Gastrocnemius medialis (tissue), 4 donors: ENCODE data around the gene PAPPA2.
"Not testable (repeated sequence)": the region's sequence is repeated elsewhere in the genome, so short reads cannot be mapped to it uniquely, and the experiment has no call there.

Experiments used
- CTCF ChIP-seq, 5 experiments: fragments of 450-650 bp in 3 of 5; fragments of 200-600 bp in 2 of 5; sonication (generic) in 2 of 5; IDR thresholded peaks in 4 of 5; conservative IDR thresholded peaks in 1 of 5; 1 replicate in 4 of 5; 2 replicates in 1 of 5; pipeline ENCODE4 v1.5.1; 2016 to 2019; ENCODE audit warnings: antibody characterized with exemption in 5 of 5, mild to moderate bottlenecking in 3 of 5, moderate library complexity in 3 of 5
- POLR2A ChIP-seq, 2 donors: fragments of 450-650 bp; IDR thresholded peaks; one replicate each; pipeline ENCODE4 v1.6.1; 2017; ENCODE audit warnings: antibody characterized with exemption in 2 of 2, mild to moderate bottlenecking in 2 of 2, moderate library complexity in 2 of 2

- TF ChIP-seq CTCF (IDR thresholded peaks at IDR 0.05 in 4 of 5, conservative IDR thresholded peaks at IDR 0.05 in 1 of 5); POLR2A (IDR thresholded peaks at IDR 0.05): not testable (repeated sequence)
Measured at GRCh38 chr1:176756817-176757216, 293.8 kb downstream of the PAPPA2 start.
